ENCODE measurements around the gene MEF2A.

Gene MEF2A

GRCh38 chr15:99721896-99722295, 156.1 kb downstream of the MEF2A start (continued):
- no peak for TF ChIP-seq ZNF837 (tag by site-specific recombination; IDR thresholded peaks at IDR 0.05)
- TF ChIP-seq, protein P1, sequence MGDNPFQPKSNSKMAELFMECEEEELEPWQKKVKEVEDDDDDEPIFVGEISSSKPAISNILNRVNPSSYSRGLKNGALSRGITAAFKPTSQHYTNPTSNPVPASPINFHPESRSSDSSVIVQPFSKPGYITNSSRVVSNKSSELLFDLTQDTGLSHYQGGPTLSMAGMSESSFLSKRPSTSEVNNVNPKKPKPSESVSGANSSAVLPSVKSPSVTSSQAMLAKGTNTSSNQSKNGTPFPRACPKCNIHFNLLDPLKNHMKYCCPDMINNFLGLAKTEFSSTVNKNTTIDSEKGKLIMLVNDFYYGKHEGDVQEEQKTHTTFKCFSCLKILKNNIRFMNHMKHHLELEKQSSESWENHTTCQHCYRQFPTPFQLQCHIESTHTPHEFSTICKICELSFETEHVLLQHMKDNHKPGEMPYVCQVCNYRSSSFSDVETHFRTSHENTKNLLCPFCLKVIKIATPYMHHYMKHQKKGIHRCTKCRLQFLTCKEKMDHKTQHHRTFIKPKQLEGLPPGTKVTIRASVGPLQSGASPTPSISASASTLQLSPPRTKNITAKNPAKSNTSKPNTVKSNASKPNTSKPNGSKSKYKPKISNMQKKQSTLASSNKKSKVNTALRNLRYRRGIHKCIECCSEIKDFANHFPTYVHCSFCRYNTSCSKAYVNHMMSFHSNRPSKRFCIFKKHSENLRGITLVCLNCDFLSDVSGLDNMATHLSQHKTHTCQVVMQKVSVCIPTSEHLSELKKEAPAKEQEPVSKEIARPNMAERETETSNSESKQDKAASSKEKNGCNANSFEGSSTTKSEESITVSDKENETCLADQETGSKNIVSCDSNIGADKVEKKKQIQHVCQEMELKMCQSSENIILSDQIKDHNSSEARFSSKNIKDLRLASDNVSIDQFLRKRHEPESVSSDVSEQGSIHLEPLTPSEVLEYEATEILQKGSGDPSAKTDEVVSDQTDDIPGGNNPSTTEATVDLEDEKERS (tag by site-specific recombination; IDR thresholded peaks at IDR 0.05), result no peak
- TF ChIP-seq ZNF654 (tag by site-specific recombination; IDR thresholded peaks at IDR 0.05; ENCODE audit: low read depth), result no peak
- no peak for TF ChIP-seq ZNF677 (tag by site-specific recombination; IDR thresholded peaks at IDR 0.05)
- TF ChIP-seq OVOL3 (tag by site-specific recombination; IDR thresholded peaks at IDR 0.05), result no peak
- no peak for TF ChIP-seq ZBTB17 (tag by site-specific recombination; IDR thresholded peaks at IDR 0.05)

DNA sequence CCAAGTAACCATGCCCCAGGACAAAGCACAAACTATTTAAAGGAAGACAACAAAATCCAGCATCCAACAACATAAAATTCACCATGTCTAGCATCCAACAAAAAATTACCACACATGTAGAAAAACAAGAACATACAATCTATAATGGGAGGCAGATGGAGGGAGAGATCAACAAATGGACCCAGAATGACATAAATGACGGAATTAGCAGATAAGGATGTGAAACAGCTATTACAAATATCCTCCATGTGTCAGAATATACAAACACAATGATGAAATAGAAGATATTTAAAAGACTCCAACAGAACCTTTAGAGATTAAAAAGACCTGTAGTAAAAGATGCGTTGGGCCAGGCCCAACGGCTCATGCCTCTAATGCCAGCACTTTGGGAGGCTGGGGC, 156.6 kb downstream of the MEF2A start:
- Histone ChIP-seq H3K36me3 (ENCODE audit: control insufficient read depth in 2 of 2, insufficient read depth in 1 of 2, low read length in 2 of 2) (peaks cover 4 to 6% of the 10 kb centered on the region in 2 experiments), H3K27ac (ENCODE audit: extremely low read depth, low read depth, low read length) (no peak overlapping the region), H3K9me3 (ENCODE audit: control insufficient read depth, insufficient read depth, low read depth, low read length) (no peaks in the 10 kb centered on the region), H3K4me3 (ENCODE audit: low read depth, low read length) (no peak overlapping the region), H3K4me1 (ENCODE audit: control insufficient read depth, insufficient read depth, low read length) (no peaks in the 10 kb centered on the region)
- ChIA-PET CTCF (no interaction called here), POLR2A (no interaction called here)
- TF ChIP-seq ZNF366 (tag by site-specific recombination; conservative IDR thresholded peaks at IDR 0.05) (no peak), ZNF335 (tag by site-specific recombination; conservative IDR thresholded peaks at IDR 0.05) (no peak), GLI4 (tag by site-specific recombination; IDR thresholded peaks at IDR 0.05) (no peak), ZNF514 (tag by site-specific recombination; IDR thresholded peaks at IDR 0.05) (no peak), HOXA7 (CRISPR knock-in tag; IDR thresholded peaks at IDR 0.05; ENCODE audit: borderline replicate concordance) (no peak), ZNF174 (tag by site-specific recombination; IDR thresholded peaks at IDR 0.05) (no peak), ZNF138 (tag by site-specific recombination; IDR thresholded peaks at IDR 0.05; ENCODE audit: borderline replicate concordance) (no peak), ZBTB1 (tag by site-specific recombination; IDR thresholded peaks at IDR 0.05) (no peak), ZNF596 (tag by site-specific recombination; IDR thresholded peaks at IDR 0.05) (no peak), BCL6B (tag by site-specific recombination; IDR thresholded peaks at IDR 0.05) (no peak), ZNF626 (tag by site-specific recombination; IDR thresholded peaks at IDR 0.05) (no peak), ZNF776 (tag by site-specific recombination; IDR thresholded peaks at IDR 0.05; ENCODE audit: borderline replicate concordance) (no peak), ZNF10 (tag by site-specific recombination; IDR thresholded peaks at IDR 0.05) (no peak), ZNF664 (tag by site-specific recombination; IDR thresholded peaks at IDR 0.05) (no peak), RBAK (tag by site-specific recombination; IDR thresholded peaks at IDR 0.05) (no peak), ZNF677 (tag by site-specific recombination; IDR thresholded peaks at IDR 0.05) (no peak), PRDM6 (tag by site-specific recombination; IDR thresholded peaks at IDR 0.05) (no peak)
- TF ChIP-seq, protein P2, sequence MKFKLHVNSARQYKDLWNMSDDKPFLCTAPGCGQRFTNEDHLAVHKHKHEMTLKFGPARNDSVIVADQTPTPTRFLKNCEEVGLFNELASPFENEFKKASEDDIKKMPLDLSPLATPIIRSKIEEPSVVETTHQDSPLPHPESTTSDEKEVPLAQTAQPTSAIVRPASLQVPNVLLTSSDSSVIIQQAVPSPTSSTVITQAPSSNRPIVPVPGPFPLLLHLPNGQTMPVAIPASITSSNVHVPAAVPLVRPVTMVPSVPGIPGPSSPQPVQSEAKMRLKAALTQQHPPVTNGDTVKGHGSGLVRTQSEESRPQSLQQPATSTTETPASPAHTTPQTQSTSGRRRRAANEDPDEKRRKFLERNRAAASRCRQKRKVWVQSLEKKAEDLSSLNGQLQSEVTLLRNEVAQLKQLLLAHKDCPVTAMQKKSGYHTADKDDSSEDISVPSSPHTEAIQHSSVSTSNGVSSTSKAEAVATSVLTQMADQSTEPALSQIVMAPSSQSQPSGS (tag by site-specific recombination; IDR thresholded peaks at IDR 0.05; ENCODE audit: low read depth), result no peak
- TF ChIP-seq, protein P3, sequence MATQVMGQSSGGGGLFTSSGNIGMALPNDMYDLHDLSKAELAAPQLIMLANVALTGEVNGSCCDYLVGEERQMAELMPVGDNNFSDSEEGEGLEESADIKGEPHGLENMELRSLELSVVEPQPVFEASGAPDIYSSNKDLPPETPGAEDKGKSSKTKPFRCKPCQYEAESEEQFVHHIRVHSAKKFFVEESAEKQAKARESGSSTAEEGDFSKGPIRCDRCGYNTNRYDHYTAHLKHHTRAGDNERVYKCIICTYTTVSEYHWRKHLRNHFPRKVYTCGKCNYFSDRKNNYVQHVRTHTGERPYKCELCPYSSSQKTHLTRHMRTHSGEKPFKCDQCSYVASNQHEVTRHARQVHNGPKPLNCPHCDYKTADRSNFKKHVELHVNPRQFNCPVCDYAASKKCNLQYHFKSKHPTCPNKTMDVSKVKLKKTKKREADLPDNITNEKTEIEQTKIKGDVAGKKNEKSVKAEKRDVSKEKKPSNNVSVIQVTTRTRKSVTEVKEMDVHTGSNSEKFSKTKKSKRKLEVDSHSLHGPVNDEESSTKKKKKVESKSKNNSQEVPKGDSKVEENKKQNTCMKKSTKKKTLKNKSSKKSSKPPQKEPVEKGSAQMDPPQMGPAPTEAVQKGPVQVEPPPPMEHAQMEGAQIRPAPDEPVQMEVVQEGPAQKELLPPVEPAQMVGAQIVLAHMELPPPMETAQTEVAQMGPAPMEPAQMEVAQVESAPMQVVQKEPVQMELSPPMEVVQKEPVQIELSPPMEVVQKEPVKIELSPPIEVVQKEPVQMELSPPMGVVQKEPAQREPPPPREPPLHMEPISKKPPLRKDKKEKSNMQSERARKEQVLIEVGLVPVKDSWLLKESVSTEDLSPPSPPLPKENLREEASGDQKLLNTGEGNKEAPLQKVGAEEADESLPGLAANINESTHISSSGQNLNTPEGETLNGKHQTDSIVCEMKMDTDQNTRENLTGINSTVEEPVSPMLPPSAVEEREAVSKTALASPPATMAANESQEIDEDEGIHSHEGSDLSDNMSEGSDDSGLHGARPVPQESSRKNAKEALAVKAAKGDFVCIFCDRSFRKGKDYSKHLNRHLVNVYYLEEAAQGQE (tag by site-specific recombination; IDR thresholded peaks at IDR 0.05), result no peak

All from HEK293 (cell line).